Subcutaneous adipose tissue (tissue), 4 donors: ENCODE data around the gene C10orf53. TPM values are rescaled to one million over a fixed set of nuclear protein-coding genes. Genes with fewer than 3 reads are reported as not detected.

Experiments used
- CTCF ChIP-seq: fragments of 450-650 bp; IDR thresholded peaks from one replicate; pipeline ENCODE4 v1.5.1; 2016; ENCODE audit warnings: low read depth, mild to moderate bottlenecking, control low read depth, antibody characterized with exemption, moderate library complexity
- total RNA-seq, 4 donors: library from RNA; depleted of rRNA; stranded (reverse); fragments of >200 nt; gene quantifications; one replicate each; pipeline ENCODE4 v1.1.0, GENCODE V29; 2016

The C10orf53 gene
- total RNA-seq, 4 donors from 2014 or later, result not detected

DNA sequence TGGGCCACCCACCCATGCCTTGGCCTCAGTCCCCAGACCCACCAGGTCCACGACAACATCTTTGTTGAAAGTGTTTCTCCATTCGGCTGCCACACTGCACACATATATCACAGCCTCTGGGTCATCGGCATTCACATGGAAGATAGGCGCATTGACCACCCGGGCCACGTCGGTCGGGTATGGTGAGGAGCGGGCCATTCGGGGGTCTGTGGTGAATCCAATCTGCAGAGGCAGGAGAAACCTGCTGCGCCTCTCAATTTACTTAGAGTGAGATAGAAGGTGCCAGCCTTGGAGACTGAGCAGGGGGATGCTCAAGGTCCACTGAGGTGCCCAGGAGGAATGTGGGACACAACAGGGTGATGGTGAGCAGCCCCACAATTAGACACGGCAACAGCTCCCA is 66.3 kb downstream of the C10orf53 start:
- no peak for TF ChIP-seq CTCF

- no peak for TF ChIP-seq CTCF
Observed at GRCh38 chr10:49746626-49747302, 67.3 kb downstream of the C10orf53 start.

Other genes with a start within 250 kb of the C10orf53 start
- gene ERCC6, start 140.5 kb upstream of the C10orf53 start, total RNA-seq, result 10 to 100 TPM; 12.7 to 20.6 (median 17.1) TPM
- not detected for gene SLC18A3, start 69.3 kb upstream of the C10orf53 start, total RNA-seq
- gene CHAT, start 65.6 kb upstream of the C10orf53 start, total RNA-seq, result not detected
- gene OGDHL, start 82.7 kb downstream of the C10orf53 start, total RNA-seq, result not detected